Vagina (tissue), 2 donors: ENCODE measurements around the gene MEFV.

Experiments
- POLR2A ChIP-seq, 2 donors: fragments of 450-650 bp; IDR thresholded peaks; one replicate each; pipeline ENCODE4 v1.6.1; 2017; ENCODE audit warnings: antibody characterized with exemption in 2 of 2, mild to moderate bottlenecking in 2 of 2, moderate library complexity in 2 of 2
- TF ChIP-seq, protein P1 (sequence below), 3 experiments: fragments of 450-650 bp in 2 of 3; fragments of 200-600 bp in 1 of 3; sonication (generic) in 1 of 3; IDR thresholded peaks; one replicate each; pipeline ENCODE4 v1.5.1; 2017 to 2019; ENCODE audit warnings: antibody characterized with exemption in 3 of 3, mild to moderate bottlenecking in 2 of 3, moderate library complexity in 2 of 3

DNA sequence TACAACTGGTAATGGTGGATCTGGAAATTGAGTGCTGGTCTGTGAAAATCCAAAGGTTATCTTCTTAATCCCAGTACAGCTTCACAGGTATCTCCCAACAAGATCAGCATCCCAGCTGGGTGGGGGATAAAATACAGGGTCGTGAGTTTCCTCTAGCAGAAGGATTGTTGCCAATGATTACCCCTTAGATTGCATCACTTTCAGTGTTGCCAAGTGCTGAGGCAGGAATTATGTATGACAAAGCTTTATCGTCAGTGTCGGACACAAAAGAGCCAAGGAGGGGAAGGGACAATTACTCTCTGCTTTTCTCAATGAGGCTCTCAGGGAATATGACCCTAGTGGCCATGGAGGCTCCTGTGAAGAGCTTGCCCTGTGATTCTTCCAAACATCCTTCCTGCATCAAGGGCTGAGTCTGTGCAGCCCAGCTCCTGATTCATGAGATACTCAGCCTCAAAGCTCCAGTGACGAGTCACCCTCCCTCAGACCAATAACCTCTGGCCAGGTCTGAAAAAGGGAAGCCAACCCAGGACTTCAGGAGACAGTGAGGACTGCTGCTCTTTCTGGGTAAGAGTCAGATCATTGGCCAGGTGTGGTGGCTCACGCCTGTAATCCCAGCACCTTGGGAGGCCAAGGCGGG, 53.4 kb downstream of the MEFV start:
- TF ChIP-seq, protein P1, sequence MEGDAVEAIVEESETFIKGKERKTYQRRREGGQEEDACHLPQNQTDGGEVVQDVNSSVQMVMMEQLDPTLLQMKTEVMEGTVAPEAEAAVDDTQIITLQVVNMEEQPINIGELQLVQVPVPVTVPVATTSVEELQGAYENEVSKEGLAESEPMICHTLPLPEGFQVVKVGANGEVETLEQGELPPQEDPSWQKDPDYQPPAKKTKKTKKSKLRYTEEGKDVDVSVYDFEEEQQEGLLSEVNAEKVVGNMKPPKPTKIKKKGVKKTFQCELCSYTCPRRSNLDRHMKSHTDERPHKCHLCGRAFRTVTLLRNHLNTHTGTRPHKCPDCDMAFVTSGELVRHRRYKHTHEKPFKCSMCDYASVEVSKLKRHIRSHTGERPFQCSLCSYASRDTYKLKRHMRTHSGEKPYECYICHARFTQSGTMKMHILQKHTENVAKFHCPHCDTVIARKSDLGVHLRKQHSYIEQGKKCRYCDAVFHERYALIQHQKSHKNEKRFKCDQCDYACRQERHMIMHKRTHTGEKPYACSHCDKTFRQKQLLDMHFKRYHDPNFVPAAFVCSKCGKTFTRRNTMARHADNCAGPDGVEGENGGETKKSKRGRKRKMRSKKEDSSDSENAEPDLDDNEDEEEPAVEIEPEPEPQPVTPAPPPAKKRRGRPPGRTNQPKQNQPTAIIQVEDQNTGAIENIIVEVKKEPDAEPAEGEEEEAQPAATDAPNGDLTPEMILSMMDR (IDR thresholded peaks at IDR 0.05), result no peak
- TF ChIP-seq POLR2A (IDR thresholded peaks at IDR 0.05), result no peak
